GM19397 (cell line): ENCODE measurements around the gene IRF9.

Source experiments
- ATAC-seq: cut with Tn5 transposase; IDR thresholded peaks from one replicate; pipeline ENCODE4 v1.9.1; 2021; ENCODE audit warnings: mild to moderate bottlenecking, moderate library complexity; ENCODE audit not compliant: unreplicated experiment

IRF9 gene, protein sequence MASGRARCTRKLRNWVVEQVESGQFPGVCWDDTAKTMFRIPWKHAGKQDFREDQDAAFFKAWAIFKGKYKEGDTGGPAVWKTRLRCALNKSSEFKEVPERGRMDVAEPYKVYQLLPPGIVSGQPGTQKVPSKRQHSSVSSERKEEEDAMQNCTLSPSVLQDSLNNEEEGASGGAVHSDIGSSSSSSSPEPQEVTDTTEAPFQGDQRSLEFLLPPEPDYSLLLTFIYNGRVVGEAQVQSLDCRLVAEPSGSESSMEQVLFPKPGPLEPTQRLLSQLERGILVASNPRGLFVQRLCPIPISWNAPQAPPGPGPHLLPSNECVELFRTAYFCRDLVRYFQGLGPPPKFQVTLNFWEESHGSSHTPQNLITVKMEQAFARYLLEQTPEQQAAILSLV

GRCh38 chr14:24160850-24161804, at the start of gene IRF9:
TSS of gene IRF9 (plus strand) at chr14:24161265. CDS start at chr14:24162145, 880 bp downstream.
- peak; percentile 80 for ATAC-seq

DNA sequence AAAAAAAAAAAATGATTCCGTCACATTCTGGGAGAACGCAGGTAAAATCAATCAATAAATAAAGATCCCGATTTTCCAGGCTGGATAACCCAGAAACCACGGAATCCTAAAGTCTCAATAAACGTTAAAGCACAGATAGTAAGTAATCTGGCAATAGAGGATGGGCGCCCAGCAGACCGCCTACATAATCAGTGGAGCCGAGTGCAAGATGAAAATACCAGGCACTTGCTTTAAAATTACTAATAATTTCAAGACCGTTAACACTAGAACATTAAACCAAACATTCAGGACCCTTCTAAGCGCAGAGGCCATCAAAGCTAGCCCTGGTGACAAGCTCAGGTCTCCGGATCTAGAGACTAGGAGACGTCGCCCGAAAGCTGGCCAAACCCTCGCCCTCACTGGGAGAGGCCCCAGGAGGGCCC, 47.7 kb upstream of the IRF9 start:
- no peak for ATAC-seq

DNA sequence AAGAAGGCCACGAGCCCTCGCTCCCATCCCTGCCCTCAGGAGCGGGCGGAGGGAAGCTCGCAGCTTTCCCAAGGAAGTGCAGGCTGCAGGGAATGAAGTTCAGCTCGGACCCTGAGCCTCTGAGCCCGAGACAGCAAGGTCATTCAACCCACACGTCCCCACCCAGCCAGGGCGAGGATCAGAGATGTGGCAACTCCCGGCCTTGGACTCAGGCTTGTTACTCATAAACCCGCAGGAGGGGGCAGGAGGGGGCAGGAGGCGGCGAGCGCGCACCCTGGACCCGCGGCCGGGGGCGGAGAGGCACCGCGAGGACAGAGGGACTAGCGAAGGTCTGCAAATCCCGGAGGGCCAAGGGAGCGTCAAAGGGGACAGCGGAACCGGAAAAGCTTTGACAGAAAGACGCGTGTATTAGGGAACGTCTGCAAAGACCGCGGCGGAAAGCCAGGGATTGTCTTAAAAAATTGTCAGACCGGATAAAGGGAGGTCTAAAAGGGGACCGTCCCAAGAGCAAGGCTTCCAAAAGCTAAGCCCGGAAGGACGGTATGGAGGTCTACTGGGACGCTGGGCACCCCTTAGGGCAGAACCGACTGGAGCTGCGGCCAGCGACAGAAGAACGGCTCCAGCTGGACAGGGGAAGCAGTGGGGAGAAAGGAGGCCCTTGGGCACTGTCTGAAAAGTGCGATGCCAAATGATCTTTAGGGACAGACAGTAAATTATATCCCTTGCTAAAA, 47.1 kb upstream of the IRF9 start:
- ATAC-seq: peak; percentile 26

GRCh38 chr14:24114532-24115421, 46.3 kb upstream of the IRF9 start, which contains the start of the genes DCAF11 and NRL:
TSS of gene DCAF11 (plus strand) at chr14:24114777. CDS start at chr14:24115595, 818 bp downstream.
TSS of gene NRL (minus strand) at chr14:24114949. CDS start at chr14:24082848, 32,101 bp downstream.
- ATAC-seq: peak; percentile 80

- no peak for ATAC-seq
Observed at GRCh38 chr14:24115422-24116127, 45.5 kb upstream of the IRF9 start.

DNA sequence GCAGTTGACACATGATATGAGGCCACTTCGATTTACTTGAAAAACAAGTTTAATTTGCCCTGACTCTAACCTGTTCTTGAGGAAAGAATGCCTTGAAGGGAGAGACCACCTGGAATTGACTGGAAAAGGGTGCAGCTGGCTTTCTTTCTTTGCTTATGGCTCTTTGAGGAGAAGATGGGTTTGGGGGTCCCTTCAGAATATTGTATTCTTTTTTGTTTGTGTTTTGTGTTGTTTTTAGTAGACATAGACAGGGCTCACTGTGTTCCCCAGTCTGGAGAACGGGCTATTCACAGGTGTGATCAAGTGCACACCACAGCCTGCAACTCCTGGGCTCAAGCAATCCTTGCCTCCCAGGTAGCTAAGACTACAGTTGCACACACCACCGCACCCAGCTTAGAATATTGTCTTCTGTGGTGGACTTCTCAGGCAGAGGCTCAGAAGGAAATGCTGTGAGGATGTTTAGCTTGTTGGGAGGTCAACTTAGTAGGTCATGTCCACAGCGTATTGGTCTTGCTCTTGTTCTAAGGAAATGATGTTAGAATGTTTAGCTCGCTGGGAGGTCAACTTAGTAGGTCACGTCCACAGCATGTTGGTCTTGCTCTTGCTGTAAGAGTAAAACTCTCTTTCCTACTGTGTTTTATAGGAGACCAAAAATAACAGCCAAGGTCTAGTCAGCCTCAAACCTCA, 44.8 kb upstream of the IRF9 start:
- no peak for ATAC-seq

- ATAC-seq: no peak
Observed at GRCh38 chr14:24117179-24117578, 43.9 kb upstream of the IRF9 start.

- no peak for ATAC-seq
Observed at GRCh38 chr14:24119691-24120090, 41.4 kb upstream of the IRF9 start.

GRCh38 chr14:24121210-24121609, 39.9 kb upstream of the IRF9 start:
- ATAC-seq: no peak

- ATAC-seq: no peak
Observed at GRCh38 chr14:24122416-24122815, 38.6 kb upstream of the IRF9 start.

DNA sequence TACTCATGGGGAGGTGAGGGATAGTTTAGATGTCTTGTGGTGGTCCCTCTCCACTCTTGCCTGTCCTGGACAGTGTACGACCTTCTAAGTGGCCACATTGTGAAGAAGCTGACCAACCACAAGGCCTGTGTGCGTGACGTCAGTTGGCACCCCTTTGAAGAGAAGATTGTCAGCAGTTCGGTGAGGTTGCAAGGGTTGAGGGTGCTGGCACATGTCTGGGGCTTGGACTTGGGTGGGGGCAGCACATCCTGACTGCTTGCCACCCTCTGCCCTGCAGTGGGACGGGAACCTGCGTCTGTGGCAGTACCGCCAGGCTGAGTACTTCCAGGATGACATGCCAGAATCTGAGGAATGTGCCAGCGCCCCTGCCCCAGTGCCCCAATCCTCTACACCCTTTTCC, 38.2 kb upstream of the IRF9 start:
- ATAC-seq: no peak

DNA sequence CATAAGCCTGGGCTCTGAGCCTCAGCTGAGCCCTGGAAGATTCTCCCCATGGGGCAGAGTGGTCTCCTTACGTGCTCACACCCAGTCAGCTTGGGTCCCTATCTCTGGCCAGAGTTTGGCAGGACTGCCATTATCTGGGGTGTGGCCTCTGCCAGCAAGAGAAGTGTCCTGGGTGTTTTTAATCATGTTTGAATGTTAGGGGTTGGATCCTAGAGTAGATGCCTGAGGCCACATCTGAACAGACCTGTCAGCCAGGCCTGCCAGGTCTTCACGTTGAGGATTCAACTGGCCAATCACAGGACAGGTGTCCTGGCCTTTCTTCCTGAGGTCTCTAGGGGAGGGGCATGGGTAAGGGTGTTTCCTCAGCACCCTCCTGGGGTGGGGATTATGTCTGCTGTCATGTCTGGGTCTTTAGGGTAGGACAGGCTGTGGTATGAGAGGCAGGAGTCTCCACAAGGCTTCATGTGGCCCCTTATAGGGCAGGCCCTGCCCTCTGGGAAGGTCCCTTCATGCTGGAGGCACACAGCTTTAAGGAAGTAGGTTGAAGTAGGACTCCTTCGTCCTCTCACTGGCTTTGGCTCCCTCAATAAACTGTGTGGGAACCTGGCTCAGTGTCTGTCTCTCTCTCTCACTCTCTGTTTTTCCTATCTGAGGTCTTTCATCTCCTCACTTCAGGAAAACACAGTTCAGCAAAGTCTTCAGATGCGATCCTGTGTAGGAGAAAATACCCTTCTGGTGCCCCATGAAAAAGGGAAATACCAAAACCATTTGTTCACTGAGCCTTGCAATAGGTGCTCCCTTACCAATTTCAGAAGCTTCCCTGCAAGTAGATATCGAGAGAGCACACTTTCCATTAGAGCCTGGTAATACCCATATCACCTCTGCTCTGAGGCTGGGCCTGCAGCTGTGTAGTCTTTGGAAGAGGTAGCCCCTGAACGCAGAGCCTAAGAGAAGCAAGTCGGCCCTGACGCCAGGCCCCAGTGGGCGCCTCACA, 37.3 kb upstream of the IRF9 start:
- ATAC-seq: peak; percentile 47

GRCh38 chr14:24126939-24127338, 34.1 kb upstream of the IRF9 start:
- ATAC-seq: no peak

- ATAC-seq: no peak
Observed at GRCh38 chr14:24127673-24128072, 33.4 kb upstream of the IRF9 start.

DNA sequence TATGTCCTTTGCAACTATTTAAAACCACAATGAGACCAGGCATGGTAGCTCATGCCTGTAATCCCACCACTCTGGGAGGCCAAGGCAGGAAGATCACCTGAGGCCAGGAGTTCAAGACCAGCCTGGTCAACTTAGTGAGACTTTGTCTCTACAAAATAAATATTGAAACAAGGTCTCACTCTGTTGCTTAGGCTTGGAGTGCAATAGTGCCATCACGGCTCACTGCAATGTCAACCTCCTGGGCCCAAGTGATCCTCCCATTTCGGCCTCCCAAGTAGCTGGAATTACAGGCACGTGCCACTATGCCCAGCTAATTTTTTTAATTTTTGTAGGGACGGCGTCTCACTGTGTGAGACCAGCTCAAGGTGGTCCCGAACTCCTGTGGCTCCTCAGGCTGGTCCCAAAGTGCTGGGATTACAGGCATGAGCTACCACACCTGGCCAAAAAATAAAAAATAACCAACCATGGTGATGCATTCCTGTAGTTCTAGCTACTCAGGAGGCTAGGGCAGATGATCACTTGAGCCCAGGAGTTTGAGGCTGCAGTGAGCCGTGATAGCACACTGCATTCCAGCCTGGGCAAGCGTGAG, 31.6 kb upstream of the IRF9 start:
- ATAC-seq: no peak

DNA sequence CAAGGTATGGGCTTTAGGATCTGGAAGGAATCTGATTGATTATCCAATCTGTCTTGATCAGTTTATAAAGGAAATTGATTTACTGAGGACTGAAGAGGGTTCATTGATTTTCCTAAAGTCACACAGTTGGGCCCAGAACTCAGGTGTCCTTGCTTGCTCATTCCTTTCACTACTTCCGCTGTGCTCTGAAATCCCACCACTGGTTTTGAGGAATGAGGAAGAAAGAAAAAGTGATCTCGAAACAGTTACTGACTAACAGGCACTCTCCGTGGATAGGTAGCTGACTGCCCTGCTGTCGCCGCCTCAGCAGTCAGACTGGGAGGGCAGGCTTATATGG, 30.7 kb upstream of the IRF9 start, which contains the start of gene FITM1:
Gene FITM1, plus strand, starts transcription at position 280 of the 337 bp plus-strand sequence. CDS start 905 bp downstream, outside the sequence.
- no peak for ATAC-seq
